Measurements from ENCODE around the gene CXCL9.

CXCL9 gene

DNA sequence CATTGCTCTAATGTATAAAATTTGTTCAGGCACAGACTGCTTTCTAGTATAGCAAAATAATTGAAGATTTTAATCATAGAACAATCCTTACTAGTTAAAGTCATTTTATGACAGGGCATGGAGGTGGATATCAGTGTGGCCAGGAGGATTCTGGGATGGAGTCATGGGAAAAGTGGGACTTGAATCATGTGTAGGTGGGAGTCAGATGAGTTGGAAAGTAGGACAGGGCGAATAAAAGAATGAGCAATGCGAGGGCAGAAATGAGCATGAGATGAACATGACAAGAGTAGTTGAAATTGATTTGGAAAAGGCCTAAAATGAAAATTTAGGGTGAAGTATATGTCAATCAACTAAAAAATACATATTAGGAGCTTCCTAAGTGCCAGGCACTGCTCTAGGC is 9.4 kb downstream of the CXCL9 start:
- Histone ChIP-seq H4K20me1 (ENCODE audit: insufficient read depth, low read length, poor library complexity, severe bottlenecking) (no peaks in the 10 kb centered on the region), H3K9ac (ENCODE audit: low read depth, low read length, poor library complexity, severe bottlenecking) (no peak overlapping the region), H3K4me3 (ENCODE audit: low read length, poor library complexity, severe bottlenecking) (no peak overlapping the region), H2AFZ (ENCODE audit: low read length) (no peak overlapping the region), H3K9me2 (replicated peaks; ENCODE audit: low read depth, low read length) (no peaks in the 10 kb centered on the region), H3K27me3 (ENCODE audit: insufficient read depth, low read length, poor library complexity, severe bottlenecking) (no peaks in the 10 kb centered on the region), H3F3A (ENCODE audit: low read depth) (no peaks in the 10 kb centered on the region), H3K79me2 (ENCODE audit: insufficient read depth, low read length) (no peaks in the 10 kb centered on the region), H3K4me1 (ENCODE audit: insufficient read depth, low read length, poor library complexity, severe bottlenecking) (no peaks in the 10 kb centered on the region), H3K36me3 (ENCODE audit: insufficient read depth, low read length) (no peaks in the 10 kb centered on the region), H3K9me3 (ENCODE audit: insufficient read depth, low read depth, low read length) (no peaks in the 10 kb centered on the region), H3K4me2 (ENCODE audit: low read depth, low read length, poor library complexity, severe bottlenecking) (no peak overlapping the region)
- TF ChIP-seq, protein P1, sequence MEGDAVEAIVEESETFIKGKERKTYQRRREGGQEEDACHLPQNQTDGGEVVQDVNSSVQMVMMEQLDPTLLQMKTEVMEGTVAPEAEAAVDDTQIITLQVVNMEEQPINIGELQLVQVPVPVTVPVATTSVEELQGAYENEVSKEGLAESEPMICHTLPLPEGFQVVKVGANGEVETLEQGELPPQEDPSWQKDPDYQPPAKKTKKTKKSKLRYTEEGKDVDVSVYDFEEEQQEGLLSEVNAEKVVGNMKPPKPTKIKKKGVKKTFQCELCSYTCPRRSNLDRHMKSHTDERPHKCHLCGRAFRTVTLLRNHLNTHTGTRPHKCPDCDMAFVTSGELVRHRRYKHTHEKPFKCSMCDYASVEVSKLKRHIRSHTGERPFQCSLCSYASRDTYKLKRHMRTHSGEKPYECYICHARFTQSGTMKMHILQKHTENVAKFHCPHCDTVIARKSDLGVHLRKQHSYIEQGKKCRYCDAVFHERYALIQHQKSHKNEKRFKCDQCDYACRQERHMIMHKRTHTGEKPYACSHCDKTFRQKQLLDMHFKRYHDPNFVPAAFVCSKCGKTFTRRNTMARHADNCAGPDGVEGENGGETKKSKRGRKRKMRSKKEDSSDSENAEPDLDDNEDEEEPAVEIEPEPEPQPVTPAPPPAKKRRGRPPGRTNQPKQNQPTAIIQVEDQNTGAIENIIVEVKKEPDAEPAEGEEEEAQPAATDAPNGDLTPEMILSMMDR (conservative IDR thresholded peaks at IDR 0.05; ENCODE audit: low read length): no peak
- no peak for TF ChIP-seq EZH2phosphoT487 (IDR thresholded peaks at IDR 0.05; ENCODE audit: borderline replicate concordance)

DNA sequence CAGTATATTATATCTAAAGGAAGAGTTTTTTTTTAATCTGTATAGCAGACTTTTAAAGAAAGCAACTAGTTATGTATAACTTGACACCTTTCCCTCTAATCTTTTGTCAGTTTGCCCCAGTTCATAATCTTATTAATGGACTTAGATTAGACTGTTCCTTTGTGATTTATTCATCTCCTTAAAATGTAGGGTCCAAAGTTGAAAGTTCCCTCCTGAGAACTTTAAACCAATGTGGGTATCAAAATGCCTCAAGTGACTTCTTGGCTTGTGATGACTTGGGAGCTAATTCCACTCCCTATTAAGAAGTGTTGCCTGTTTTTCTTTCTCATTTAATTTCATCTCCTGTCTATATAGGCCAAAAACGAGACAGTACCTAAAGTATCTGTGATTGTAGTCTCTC is 10.2 kb downstream of the CXCL9 start:
- no peaks in the 10 kb centered on the region for H3K9me3 ChIP-seq (ENCODE audit: insufficient read depth, low read depth, low read length)
- H3K4me3 ChIP-seq (ENCODE audit: low read length, poor library complexity, severe bottlenecking): no peak overlapping the region
- H3K4me1 ChIP-seq (ENCODE audit: insufficient read depth, low read length, poor library complexity, severe bottlenecking): no peaks in the 10 kb centered on the region
- TF ChIP-seq EZH2phosphoT487 (IDR thresholded peaks at IDR 0.05; ENCODE audit: borderline replicate concordance): no peak
- TF ChIP-seq, protein P1 (conservative IDR thresholded peaks at IDR 0.05; ENCODE audit: low read length): no peak
- no peaks in the 10 kb centered on the region for H3K36me3 ChIP-seq (ENCODE audit: insufficient read depth, low read length)
- H3K79me2 ChIP-seq (ENCODE audit: insufficient read depth, low read length): no peaks in the 10 kb centered on the region
- H3K9me2 ChIP-seq (replicated peaks; ENCODE audit: low read depth, low read length): no peaks in the 10 kb centered on the region
- H3F3A ChIP-seq (ENCODE audit: low read depth): no peaks in the 10 kb centered on the region
- H4K20me1 ChIP-seq (ENCODE audit: insufficient read depth, low read length, poor library complexity, severe bottlenecking): no peaks in the 10 kb centered on the region
- H2AFZ ChIP-seq (ENCODE audit: low read length): 0 out of 2 replicates have a peak overlapping the region, but pooled peaks have one; percentile 44
- no peak overlapping the region for H3K9ac ChIP-seq (ENCODE audit: low read depth, low read length, poor library complexity, severe bottlenecking)
- no peak overlapping the region for H3K4me2 ChIP-seq (ENCODE audit: low read depth, low read length, poor library complexity, severe bottlenecking)
- H3K27me3 ChIP-seq (ENCODE audit: insufficient read depth, low read length, poor library complexity, severe bottlenecking): no peaks in the 10 kb centered on the region

DNA sequence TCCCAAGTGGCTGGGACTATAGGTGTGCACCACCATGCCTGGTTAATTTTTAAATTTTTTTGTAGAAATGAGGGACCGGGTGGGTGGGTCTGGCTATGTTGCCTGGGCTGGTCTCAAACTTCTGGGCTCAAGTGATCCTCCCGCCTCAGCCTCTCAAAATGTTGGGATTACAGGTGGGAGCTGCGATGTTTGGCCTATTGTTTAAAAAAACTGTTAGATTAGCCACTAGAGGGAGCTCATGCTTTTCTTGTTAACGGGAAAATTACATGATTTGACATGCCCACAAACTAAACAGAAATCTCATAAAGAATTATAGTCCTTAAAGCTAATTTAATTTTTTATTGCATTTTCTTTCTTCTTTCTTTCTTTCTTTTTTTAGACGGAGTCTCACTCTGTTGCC is 11.6 kb downstream of the CXCL9 start:
- Histone ChIP-seq H3K79me2 (ENCODE audit: insufficient read depth, low read length) (peaks cover under 1% of the 10 kb centered on the region; the same call in 1 of the 2 replicates), H3K4me2 (ENCODE audit: low read depth, low read length, poor library complexity, severe bottlenecking) (no peak overlapping the region), H3K4me1 (ENCODE audit: insufficient read depth, low read length, poor library complexity, severe bottlenecking) (peaks cover 4% of the 10 kb centered on the region), H3K9me3 (ENCODE audit: insufficient read depth, low read depth, low read length) (no peaks in the 10 kb centered on the region), H2AFZ (ENCODE audit: low read length) (no peak overlapping the region), H3F3A (ENCODE audit: low read depth) (no peaks in the 10 kb centered on the region), H4K20me1 (ENCODE audit: insufficient read depth, low read length, poor library complexity, severe bottlenecking) (no peaks in the 10 kb centered on the region), H3K27me3 (ENCODE audit: insufficient read depth, low read length, poor library complexity, severe bottlenecking) (no peaks in the 10 kb centered on the region), H3K4me3 (ENCODE audit: low read length, poor library complexity, severe bottlenecking) (no peak overlapping the region), H3K36me3 (ENCODE audit: insufficient read depth, low read length) (no peaks in the 10 kb centered on the region), H3K9me2 (replicated peaks; ENCODE audit: low read depth, low read length) (no peaks in the 10 kb centered on the region), H3K9ac (ENCODE audit: low read depth, low read length, poor library complexity, severe bottlenecking) (peak overlapping the region; percentile 47)
- TF ChIP-seq EZH2phosphoT487 (IDR thresholded peaks at IDR 0.05; ENCODE audit: borderline replicate concordance): no peak
- TF ChIP-seq, protein P1 (conservative IDR thresholded peaks at IDR 0.05; ENCODE audit: low read length): peak; percentile 63

Measured in Loucy (cell line).